Neuronal stem cell (in vitro differentiated cells): Measurements from ENCODE around the gene GAB1.

Source experiments
- DNase-seq: peaks from one replicate; pipeline ENCODE4 v3.0.0-alpha.2; 2013; ENCODE audit warnings: low spot score
- H2AFZ ChIP-seq: one replicate; pipeline ENCODE4 v1.6.1; 2013; ENCODE audit warnings: mild to moderate bottlenecking, low read length, inconsistent platforms
- H2AK5ac ChIP-seq: 2 replicates; pipeline ENCODE4 v1.6.1; 2013; ENCODE audit warnings: low read depth, mild to moderate bottlenecking, inconsistent platforms, low read length, moderate library complexity, mixed read lengths
- H2BK120ac ChIP-seq: 2 replicates; pipeline ENCODE4 v1.6.1; 2013; ENCODE audit warnings: low read depth, mild to moderate bottlenecking, inconsistent platforms, low read length, moderate library complexity, mixed read lengths
- H2BK12ac ChIP-seq: one replicate; pipeline ENCODE4 v1.6.1; 2013; ENCODE audit warnings: low read length, inconsistent platforms
- H2BK15ac ChIP-seq: 2 replicates; pipeline ENCODE4 v1.6.1; 2013; ENCODE audit warnings: mild to moderate bottlenecking, low read length, inconsistent platforms, mixed read lengths
- H2BK5ac ChIP-seq: one replicate; pipeline ENCODE4 v1.6.1; 2013; ENCODE audit warnings: inconsistent platforms, mild to moderate bottlenecking, low read length, moderate library complexity
- H3K14ac ChIP-seq: one replicate; pipeline ENCODE4 v1.6.1; 2013; ENCODE audit warnings: low read length, inconsistent platforms
- H3K18ac ChIP-seq: 2 replicates; pipeline ENCODE4 v1.6.1; 2013; ENCODE audit warnings: low read length, inconsistent platforms
- H3K23ac ChIP-seq: 2 replicates; pipeline ENCODE4 v1.6.1; 2013; ENCODE audit warnings: low read depth, mild to moderate bottlenecking, mixed read lengths, low read length, inconsistent platforms; ENCODE audit not compliant: poor library complexity
- H3K27ac ChIP-seq: replicated peaks from 3 replicates; pipeline ENCODE4 v1.5.1; 2013; ENCODE audit warnings: low read length, inconsistent platforms
- H3K27me3 ChIP-seq, 3 experiments: 2 replicates each; pipeline ENCODE4 v1.6.1; 2013; ENCODE audit warnings: low read length in 3 of 3, mild to moderate bottlenecking in 2 of 3, inconsistent platforms in 1 of 3, low read depth in 1 of 3, mixed read lengths in 1 of 3, moderate library complexity in 1 of 3; ENCODE audit not compliant: control insufficient read depth in 3 of 3, insufficient read depth in 3 of 3
- H3K36me3 ChIP-seq, 2 donors: replicated peaks in 1 of 2; 2 replicates each; pipeline ENCODE4 v1.6.1; 2013; ENCODE audit warnings: low read length in 2 of 2; ENCODE audit not compliant: control insufficient read depth in 2 of 2, insufficient read depth in 2 of 2
- H3K4ac ChIP-seq: 2 replicates; pipeline ENCODE4 v1.6.1; 2013; ENCODE audit warnings: inconsistent platforms, mild to moderate bottlenecking, low read length, moderate library complexity
- H3K4me1 ChIP-seq, 2 donors: 1 replicate in 1 of 2; 2 replicates in 1 of 2; pipeline ENCODE4 v1.6.1; 2013; ENCODE audit warnings: low read length in 2 of 2, low read depth in 1 of 2; ENCODE audit not compliant: control insufficient read depth in 2 of 2, insufficient read depth in 1 of 2
- H3K4me2 ChIP-seq: one replicate; pipeline ENCODE4 v1.6.1; 2013; ENCODE audit warnings: mild to moderate bottlenecking, low read length, inconsistent platforms; ENCODE audit not compliant: insufficient read depth, poor library complexity, severe bottlenecking
- H3K4me3 ChIP-seq, 2 donors: 2 replicates each; pipeline ENCODE4 v1.5.1; 2013; ENCODE audit warnings: low read length in 2 of 2, mild to moderate bottlenecking in 2 of 2, inconsistent platforms in 1 of 2, moderate library complexity in 1 of 2
- H3K79me1 ChIP-seq: one replicate; pipeline ENCODE4 v1.6.1; 2013; ENCODE audit warnings: low read depth, mild to moderate bottlenecking, inconsistent platforms, low read length, moderate library complexity
- H3K9ac ChIP-seq: one replicate; pipeline ENCODE4 v1.6.1; 2013; ENCODE audit warnings: mild to moderate bottlenecking, low read depth, low read length, inconsistent platforms; ENCODE audit not compliant: poor library complexity
- H3K9me3 ChIP-seq, 2 donors: replicated peaks in 1 of 2; 2 replicates each; pipeline versions ENCODE3 to v1.6.1; 2013; ENCODE audit warnings: low read length in 2 of 2, mild to moderate bottlenecking in 2 of 2, inconsistent platforms in 1 of 2, low read depth in 1 of 2, mixed read lengths in 1 of 2, moderate library complexity in 1 of 2; ENCODE audit not compliant: control insufficient read depth in 2 of 2, insufficient read depth in 1 of 2
- H4K8ac ChIP-seq: one replicate; pipeline ENCODE4 v1.6.1; 2013; ENCODE audit warnings: low read depth, mild to moderate bottlenecking, inconsistent platforms, low read length, moderate library complexity
- H4K91ac ChIP-seq: one replicate; pipeline ENCODE4 v1.6.1; 2013; ENCODE audit warnings: low read length, low read depth, mild to moderate bottlenecking, inconsistent platforms; ENCODE audit not compliant: poor library complexity
- WGBS, 2 donors: extraction: QIAGEN DNeasy Blood & Tissue Kit; methylation state at CpG; one replicate each; pipeline ENCODE4 v1.1.7; 2013; ENCODE audit warnings: missing lambda C conversion rate in 2 of 2, mixed read lengths in 1 of 2; ENCODE audit not compliant: insufficient read length in 2 of 2, insufficient replicate concordance in 1 of 2; ENCODE audit errors: extremely low coverage in 2 of 2; 5-methylcytosine and 5-hydroxymethylcytosine counted together

Gene GAB1

DNA sequence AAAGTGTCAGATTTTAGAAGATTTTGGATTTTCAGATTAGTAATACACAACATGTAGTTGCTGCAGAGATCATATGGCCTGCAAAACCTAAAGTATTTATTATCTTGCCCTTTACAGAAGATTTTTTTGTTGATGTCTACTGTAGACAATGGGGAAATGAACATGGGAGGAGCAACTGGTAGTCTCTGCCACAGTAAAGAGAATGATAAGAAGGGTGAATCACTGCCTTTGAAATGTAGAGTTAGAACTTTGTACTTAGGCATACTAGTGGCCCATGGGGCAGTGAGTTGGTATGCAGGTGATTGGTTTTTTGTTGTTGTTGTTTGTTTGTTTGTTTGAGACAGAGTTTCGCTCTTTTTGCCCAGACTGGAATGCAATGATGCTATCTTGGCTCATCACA is 50.1 kb downstream of the GAB1 start:
- no peak overlapping the region for H2BK15ac ChIP-seq
- no peak overlapping the region for H3K4me3 ChIP-seq
- no peak overlapping the region for H4K8ac ChIP-seq
- whole genome bisulfite sequencing, 2 donors = no CpG with 5 or more reads among the region's 1 CpG
- no peaks in the 10 kb centered on the region for H3K79me1 ChIP-seq
- no peak overlapping the region for H2BK12ac ChIP-seq
- no peak overlapping the region for H2BK120ac ChIP-seq
- H3K14ac ChIP-seq = no peak overlapping the region
- H3K27ac ChIP-seq = no peak overlapping the region
- no peak overlapping the region for H3K4ac ChIP-seq
- no peak overlapping the region for H3K18ac ChIP-seq
- no peak overlapping the region for H3K23ac ChIP-seq
- no peaks in the 10 kb centered on the region for H3K9me3 ChIP-seq
- no peak overlapping the region for H2AK5ac ChIP-seq
- no peak overlapping the region for H3K9ac ChIP-seq
- peaks cover 8 to 19% of the 10 kb centered on the region in 2 donors for H3K4me1 ChIP-seq
- no peak overlapping the region for H4K91ac ChIP-seq
- peaks cover 0 to 1% of the 10 kb centered on the region in 2 donors for H3K36me3 ChIP-seq
- no peak for DNase-seq
- H2BK5ac ChIP-seq = no peak overlapping the region
- H3K4me2 ChIP-seq = no peak overlapping the region
- no peak overlapping the region for H2AFZ ChIP-seq
- H3K27me3 ChIP-seq = no peaks in the 10 kb centered on the region

DNA sequence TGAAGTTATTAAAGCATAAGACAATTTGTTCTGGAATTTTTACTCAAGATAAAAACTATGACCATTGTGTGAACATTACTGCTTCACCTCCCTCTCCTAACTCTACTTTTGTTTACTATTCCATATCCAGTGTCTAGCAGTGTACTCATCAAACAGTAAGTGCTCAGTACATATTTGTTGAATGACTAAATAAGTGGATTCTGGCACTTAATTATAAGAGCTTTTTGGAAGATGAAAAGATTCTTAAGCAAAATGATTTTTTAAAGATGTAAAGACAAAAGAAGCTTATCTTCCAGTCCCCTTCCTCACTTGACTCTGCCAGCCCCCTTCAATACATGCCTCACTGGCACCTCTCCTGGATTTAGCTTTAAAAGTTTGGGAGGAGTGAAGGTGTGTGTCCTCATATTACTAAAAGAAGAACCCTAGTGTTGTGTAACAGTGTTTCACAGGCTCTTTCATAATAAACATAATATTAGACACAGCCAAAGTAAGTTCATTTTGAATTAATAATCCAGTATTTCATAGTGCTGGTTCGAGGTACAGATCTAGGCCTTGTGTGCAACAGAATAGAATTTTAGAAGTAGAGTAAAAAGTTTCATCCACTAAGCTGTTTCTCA is 53.0 kb downstream of the GAB1 start:
- no peaks in the 10 kb centered on the region for H3K27me3 ChIP-seq
- H3K4me3 ChIP-seq = no peak overlapping the region
- no peaks in the 10 kb centered on the region for H3K36me3 ChIP-seq
- H3K9ac ChIP-seq = no peak overlapping the region
- H3K14ac ChIP-seq = no peak overlapping the region
- no peak overlapping the region for H2BK12ac ChIP-seq
- H4K8ac ChIP-seq = no peak overlapping the region
- no peak for DNase-seq
- H3K79me1 ChIP-seq = no peaks in the 10 kb centered on the region
- no peak overlapping the region for H2BK120ac ChIP-seq
- H2AFZ ChIP-seq = no peak overlapping the region
- H2BK15ac ChIP-seq = no peak overlapping the region
- H3K27ac ChIP-seq = no peak overlapping the region
- no peak overlapping the region for H2BK5ac ChIP-seq
- no peak overlapping the region for H3K18ac ChIP-seq
- no peak overlapping the region for H3K23ac ChIP-seq
- H3K4ac ChIP-seq = no peak overlapping the region
- no peak overlapping the region for H4K91ac ChIP-seq
- no peak overlapping the region for H3K4me2 ChIP-seq
- H2AK5ac ChIP-seq = no peak overlapping the region
- H3K9me3 ChIP-seq = no peaks in the 10 kb centered on the region
- no CpG with 5 or more reads among the region's 1 CpG for WGBS, 2 donors
- H3K4me1 ChIP-seq = peaks cover 4 to 7% of the 10 kb centered on the region in 2 donors

DNA sequence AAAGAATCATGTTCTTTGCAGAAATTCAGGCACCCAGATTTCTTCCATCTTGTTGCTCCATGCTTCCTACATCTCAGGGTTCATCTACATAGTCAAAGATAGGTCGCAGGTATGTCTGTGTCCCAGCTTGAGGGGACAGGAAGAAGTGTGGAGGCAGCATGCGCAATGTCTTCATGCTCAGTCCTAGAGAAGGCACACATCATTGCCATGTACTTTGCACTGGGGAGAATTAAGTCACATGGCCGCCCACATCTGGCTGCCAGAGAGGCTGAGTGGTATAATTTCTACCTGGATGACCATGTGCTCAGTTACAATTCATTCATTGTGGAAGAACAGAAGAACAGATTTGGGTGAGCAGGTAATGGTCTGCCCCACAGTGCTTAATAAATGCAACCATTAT is 54.1 kb downstream of the GAB1 start:
- H4K8ac ChIP-seq = no peak overlapping the region
- H3K9me3 ChIP-seq = no peaks in the 10 kb centered on the region
- peaks cover 4 to 7% of the 10 kb centered on the region in 2 donors for H3K4me1 ChIP-seq
- H3K36me3 ChIP-seq = no peaks in the 10 kb centered on the region
- no peaks in the 10 kb centered on the region for H3K27me3 ChIP-seq
- no peak for DNase-seq
- no peak overlapping the region for H2AFZ ChIP-seq
- H2BK15ac ChIP-seq = no peak overlapping the region
- no peak overlapping the region for H2BK12ac ChIP-seq
- no peak overlapping the region for H3K23ac ChIP-seq
- H3K9ac ChIP-seq = no peak overlapping the region
- no peak overlapping the region for H2AK5ac ChIP-seq
- H2BK120ac ChIP-seq = no peak overlapping the region
- H3K14ac ChIP-seq = no peak overlapping the region
- H3K79me1 ChIP-seq = no peaks in the 10 kb centered on the region
- no peak overlapping the region for H3K18ac ChIP-seq
- no peak overlapping the region for H3K4me3 ChIP-seq
- H2BK5ac ChIP-seq = no peak overlapping the region
- H3K4ac ChIP-seq = no peak overlapping the region
- H3K4me2 ChIP-seq = no peak overlapping the region
- no peak overlapping the region for H4K91ac ChIP-seq
- H3K27ac ChIP-seq = no peak overlapping the region
- no CpG with 5 or more reads among the region's 3 CpGs for WGBS, 2 donors

DNA sequence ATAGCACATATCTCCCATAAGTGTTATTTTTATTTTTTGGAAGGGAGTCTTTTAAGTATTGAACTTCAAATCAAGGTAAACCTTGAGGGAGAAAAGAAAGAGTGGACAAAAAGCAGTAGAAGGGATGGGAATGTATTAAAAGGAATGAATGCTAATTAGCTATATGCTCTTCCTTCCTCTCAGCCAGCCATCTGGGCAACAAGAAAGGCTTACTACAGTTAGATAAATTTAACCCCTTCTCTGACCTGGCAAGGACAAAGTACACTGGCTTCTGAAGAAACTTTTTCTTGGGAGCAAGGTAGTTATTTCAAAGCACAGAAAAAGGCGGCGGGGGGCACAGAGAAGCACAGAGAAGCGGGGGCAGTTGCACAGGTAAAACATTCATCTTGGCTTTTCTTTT is 54.6 kb downstream of the GAB1 start:
- H3K9ac ChIP-seq = no peak overlapping the region
- no peak overlapping the region for H2BK15ac ChIP-seq
- H4K91ac ChIP-seq = no peak overlapping the region
- H3K9me3 ChIP-seq = no peaks in the 10 kb centered on the region
- H3K18ac ChIP-seq = no peak overlapping the region
- WGBS, 2 donors = no CpG with 5 or more reads among the region's 3 CpGs
- DNase-seq = no peak
- H2BK120ac ChIP-seq = no peak overlapping the region
- H3K4me3 ChIP-seq = no peak overlapping the region
- H3K4me1 ChIP-seq = peaks cover 4 to 7% of the 10 kb centered on the region in 2 donors
- H3K4ac ChIP-seq = no peak overlapping the region
- H3K4me2 ChIP-seq = no peak overlapping the region
- H3K14ac ChIP-seq = no peak overlapping the region
- H2BK12ac ChIP-seq = no peak overlapping the region
- H3K36me3 ChIP-seq = no peaks in the 10 kb centered on the region
- no peak overlapping the region for H2BK5ac ChIP-seq
- no peaks in the 10 kb centered on the region for H3K79me1 ChIP-seq
- H3K27me3 ChIP-seq = no peaks in the 10 kb centered on the region
- H2AK5ac ChIP-seq = no peak overlapping the region
- no peak overlapping the region for H3K23ac ChIP-seq
- H2AFZ ChIP-seq = no peak overlapping the region
- H4K8ac ChIP-seq = no peak overlapping the region
- H3K27ac ChIP-seq = no peak overlapping the region
